SK-N-SH (cell line): Measurements from ENCODE around the gene PIK3CG. TPM values are rescaled to one million over a fixed set of nuclear protein-coding genes. Genes with fewer than 3 reads are reported as not detected.

ENCODE experiments used
- CTCF ChIA-PET: fragments of 300-600, 350-600 bp; formaldehyde crosslinking; extraction: SDS; loops from one replicate; lab custom pipeline; 2021; lab: Yijun Ruan, JAX
- POLR2A ChIA-PET: fragments of 350-600 bp; sonication (Branson Sonifier 250); formaldehyde crosslinking; extraction: SDS; loops from one replicate; lab custom pipeline; 2020; ENCODE audit warnings: antibody characterized with exemption, inconsistent platforms; lab: Yijun Ruan, JAX
- DNase-seq: peaks from one replicate; pipeline ENCODE4 v3.0.0; 2012
- H2AFZ ChIP-seq: fragments of 200-600 bp; sonication (generic); 2 replicates; pipeline ENCODE4 v1.8.1; 2016; ENCODE audit warnings: antibody characterized with exemption, mild to moderate bottlenecking, low read depth
- H3F3A ChIP-seq: fragments of 200-600 bp; sonication (generic); replicated peaks from 2 replicates; pipeline ENCODE3; 2016; ENCODE audit warnings: antibody characterized with exemption, mild to moderate bottlenecking; ENCODE audit not compliant: insufficient read depth
- H3K27ac ChIP-seq, 2 experiments: fragments of 200-500 bp in 1 of 2; fragments of 200-600 bp in 1 of 2; sonication (Bioruptor generic) in 1 of 2; sonication (generic), shearing (Covaris generic) in 1 of 2; 2 replicates each; pipeline versions ENCODE4 v1.5.1 to v1.6.1; 2014 to 2016; ENCODE audit warnings: low read depth in 2 of 2, inconsistent platforms in 1 of 2, low read length in 1 of 2, mild to moderate bottlenecking in 1 of 2, mixed read lengths in 1 of 2
- H3K27me3 ChIP-seq: fragments of 200-600 bp; sonication (generic), shearing (Covaris generic); 2 replicates; pipeline ENCODE4 v1.6.1; 2016; ENCODE audit warnings: mixed run types; ENCODE audit not compliant: insufficient read depth
- H3K36me3 ChIP-seq, 2 experiments: fragments of 200-500 bp in 1 of 2; fragments of 200-600 bp in 1 of 2; sonication (Bioruptor generic) in 1 of 2; sonication (generic) in 1 of 2; replicated peaks in 1 of 2; 2 replicates each; pipeline versions ENCODE3 to v1.5.1; 2014 to 2016; ENCODE audit warnings: low read length in 1 of 2, mild to moderate bottlenecking in 1 of 2; ENCODE audit not compliant: insufficient read depth in 2 of 2, control insufficient read depth in 1 of 2
- H3K4me1 ChIP-seq, 2 experiments: fragments of 200-500 bp in 1 of 2; fragments of 200-600 bp in 1 of 2; sonication (Bioruptor generic) in 1 of 2; sonication (generic), shearing (Covaris generic) in 1 of 2; 2 replicates each; pipeline versions ENCODE4 v1.5.1 to v1.6.1; 2014 to 2016; ENCODE audit warnings: low read depth in 1 of 2, low read length in 1 of 2, mixed run types in 1 of 2; ENCODE audit not compliant: insufficient read depth in 2 of 2, control insufficient read depth in 1 of 2
- H3K4me2 ChIP-seq: fragments of 200-600 bp; sonication (generic), shearing (Covaris generic); 2 replicates; pipeline ENCODE4 v1.6.1; 2017; ENCODE audit warnings: mixed run types
- H3K4me3 ChIP-seq, 2 experiments: fragments of 200-500 bp in 1 of 2; fragments of 200-600 bp in 1 of 2; sonication (Bioruptor generic) in 1 of 2; sonication (generic), shearing (Covaris generic) in 1 of 2; 2 replicates each; pipeline versions ENCODE4 v1.5.1 to v1.8.1; 2014 to 2016; ENCODE audit warnings: low read depth in 2 of 2, inconsistent platforms in 1 of 2, low read length in 1 of 2, mild to moderate bottlenecking in 1 of 2, mixed read lengths in 1 of 2, moderate library complexity in 1 of 2
- H3K79me2 ChIP-seq: fragments of 200-600 bp; sonication (generic); 2 replicates; pipeline ENCODE4 v1.8.1; 2017; ENCODE audit warnings: mild to moderate bottlenecking; ENCODE audit not compliant: insufficient read depth
- H3K9ac ChIP-seq: fragments of 200-600 bp; sonication (generic); 2 replicates; pipeline ENCODE4 v1.6.1; 2017; ENCODE audit warnings: mixed run types
- H3K9me2 ChIP-seq: fragments of 200-600 bp; sonication (generic); 2 replicates; pipeline ENCODE4 v1.6.1; 2017; ENCODE audit warnings: mixed run types
- H3K9me3 ChIP-seq: fragments of 200-600 bp; sonication (generic); 2 replicates; pipeline ENCODE4 v1.6.1; 2017; ENCODE audit warnings: mixed run types, mild to moderate bottlenecking, moderate library complexity
- H4K20me1 ChIP-seq: fragments of 200-600 bp; sonication (generic); 2 replicates; pipeline ENCODE4 v1.6.1; 2017; ENCODE audit warnings: mild to moderate bottlenecking, mixed run types; ENCODE audit not compliant: insufficient read depth
- CHD2 ChIP-seq: fragments of 150-350 bp; IDR thresholded peaks from 2 replicates; pipeline ENCODE4 v1.6.1; 2018; ENCODE audit warnings: low read length; ENCODE audit not compliant: partially characterized antibody
- EZH2phosphoT487 ChIP-seq: fragments of 200-600 bp; sonication (generic); IDR thresholded peaks from 2 replicates; pipeline ENCODE4 v1.6.1; 2017; ENCODE audit warnings: low read depth, mixed run types, mild to moderate bottlenecking, antibody characterized with exemption, moderate library complexity, borderline replicate concordance
- GABPA ChIP-seq: IDR thresholded peaks from 2 replicates; pipeline ENCODE4 v1.4.0; 2012; ENCODE audit warnings: low read depth, mild to moderate bottlenecking
- MAX ChIP-seq: IDR thresholded peaks from 2 replicates; pipeline ENCODE4 v1.4.0; 2012; ENCODE audit warnings: low read depth
- MXI1 ChIP-seq: IDR thresholded peaks from 2 replicates; pipeline ENCODE4 v1.6.1; 2012; ENCODE audit warnings: mild to moderate bottlenecking, low read depth, low read length, improper control_type of control experiment
- NRF1 ChIP-seq: IDR thresholded peaks from 2 replicates; pipeline ENCODE4 v1.6.1; 2012; ENCODE audit warnings: low read depth, mild to moderate bottlenecking, low read length
- SMC3 ChIP-seq: IDR thresholded peaks from 2 replicates; pipeline ENCODE4 v1.6.1; 2012; ENCODE audit warnings: low read depth, low read length, improper control_type of control experiment
- WGBS: methylation state at CpG from one replicate; pipeline ENCODE4 v1.1.6; 2017; ENCODE audit warnings: low lambda C conversion rate; 5-methylcytosine and 5-hydroxymethylcytosine counted together
- polyA plus RNA-seq, 3 experiments: library from polyadenylated mRNA; depleted of rRNA; stranded (reverse); fragments of >200 nt; gene quantifications; 2 replicates each; pipeline ENCODE4 v1.2.3, GENCODE V29; 2012

The PIK3CG gene
- polyA plus RNA-seq, 1 of the 3 experiments (the other 2 are of a cell fraction) = not detected

DNA sequence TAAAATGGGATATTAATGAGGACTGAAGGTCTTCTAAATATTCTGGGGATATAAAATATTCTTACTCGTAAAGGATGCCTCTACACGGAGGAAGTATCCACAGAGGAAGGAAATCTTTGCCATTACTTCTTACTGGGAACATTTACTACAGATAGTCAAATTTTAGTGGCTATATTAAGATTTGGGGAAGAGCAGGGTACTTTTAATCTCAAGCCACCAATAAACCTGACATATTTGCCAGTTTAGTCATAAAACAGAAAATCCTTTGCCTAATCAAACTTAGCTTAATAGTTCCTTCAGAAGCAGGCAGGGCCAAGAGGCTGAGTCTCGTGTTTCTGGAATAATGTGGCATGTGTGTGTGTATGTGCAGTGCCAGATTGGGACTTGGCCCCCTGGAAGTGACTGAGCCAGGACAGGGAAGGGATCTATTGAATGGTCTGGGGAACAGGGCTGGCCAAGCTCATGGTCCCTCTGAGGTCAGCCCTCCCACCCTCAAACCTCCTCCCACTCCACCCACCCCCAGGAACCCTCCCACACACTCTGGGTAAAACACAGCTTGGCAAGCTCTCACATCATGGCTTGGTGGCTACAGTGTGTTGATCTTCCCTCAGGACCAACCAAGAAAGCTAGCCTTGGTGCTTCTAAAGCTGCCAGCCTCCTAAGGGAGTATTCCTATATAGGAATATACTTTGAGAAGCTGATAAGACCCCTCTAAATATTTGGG lies 1.6 kb upstream of the PIK3CG start:
- Histone ChIP-seq H3K27me3 (no peaks in the 10 kb centered on the region), H2AFZ (no peak overlapping the region), H3K36me3 (no peaks in the 10 kb centered on the region), H3K4me3 (no peak overlapping the region), H3K79me2 (no peaks in the 10 kb centered on the region), H3F3A (no peaks in the 10 kb centered on the region), H3K4me2 (no peak overlapping the region), H3K9me2 (no peaks in the 10 kb centered on the region), H3K4me1 (peaks cover 0 to 4% of the 10 kb centered on the region in 2 experiments; a peak in 2 of 4 replicates), H3K27ac (no peak overlapping the region), H4K20me1 (no peaks in the 10 kb centered on the region), H3K9me3 (no peaks in the 10 kb centered on the region), H3K9ac (no peak overlapping the region)
- CTCF ChIA-PET = interaction anchor here (1.6 kb wide), 1 partner anchor 13 kb away, joined by 3 read pairs; no protein-coding TSS in a partner anchor
- no peak for DNase-seq
- POLR2A ChIA-PET = no interaction called here
- TF ChIP-seq EZH2phosphoT487 (no peak), NRF1 (no peak)
- WGBS = 80% methylated on average over 3 of the region's 3 CpGs

- Histone ChIP-seq H2AFZ (no peak overlapping the region), H3K4me2 (no peak overlapping the region), H3K27me3 (no peaks in the 10 kb centered on the region), H3K9me3 (no peaks in the 10 kb centered on the region), H3F3A (no peaks in the 10 kb centered on the region), H3K4me1 (peaks cover 0 to 4% of the 10 kb centered on the region in 2 experiments; a peak in 2 of 4 replicates), H3K9me2 (no peaks in the 10 kb centered on the region), H3K36me3 (no peaks in the 10 kb centered on the region), H4K20me1 (no peaks in the 10 kb centered on the region), H3K9ac (no peak overlapping the region), H3K4me3 (no peak overlapping the region), H3K27ac (no peak overlapping the region), H3K79me2 (no peaks in the 10 kb centered on the region)
- ChIA-PET POLR2A (no interaction called here), CTCF (interaction anchor here (1.4 kb wide), 1 partner anchor 283 kb away, joined by 3 read pairs; no protein-coding TSS in a partner anchor)
- TF ChIP-seq CHD2 (no peak), MAX (no peak), GABPA (no peak), SMC3 (no peak), MXI1 (no peak)
- no peak for DNase-seq
- 100% methylated on average over 2 of the region's 2 CpGs for WGBS
Observed at GRCh38 chr7:106864298-106865081, 592 bp upstream of the PIK3CG start.
